Mesothelial cell of epicardium (in vitro differentiated cells): ENCODE results near the gene GID8. TPM values are rescaled to one million over a fixed set of nuclear protein-coding genes. Genes with fewer than 3 reads are reported as not detected.
A peak's percentile ranks its signal among the peaks of the same experiment; 100 is the strongest.

ENCODE experiments used
- DNase-seq, 2 experiments: peaks; one replicate each; pipeline ENCODE4 v3.0.0; 2021; ENCODE audit warnings: low spot score in 2 of 2; ENCODE audit not compliant: unreplicated experiment in 2 of 2
- H3K27ac Mint-ChIP-seq: 2 replicates; pipeline ENCODE4 v1.8.0; 2021; ENCODE audit warnings: mixed read lengths
- H3K27me3 Mint-ChIP-seq: 2 replicates; pipeline ENCODE4 v1.8.0; 2021; ENCODE audit warnings: low read depth, mixed read lengths
- H3K36me3 Mint-ChIP-seq: 2 replicates; pipeline ENCODE4 v1.8.0; 2021; ENCODE audit warnings: mixed read lengths
- H3K4me1 Mint-ChIP-seq: 2 replicates; pipeline ENCODE4 v1.8.0; 2021; ENCODE audit warnings: mixed read lengths
- H3K4me3 Mint-ChIP-seq: 2 replicates; pipeline ENCODE4 v1.8.0; 2021; ENCODE audit warnings: mild to moderate bottlenecking, moderate library complexity, mixed read lengths
- H3K9me3 Mint-ChIP-seq: 2 replicates; pipeline ENCODE4 v1.8.0; 2021; ENCODE audit warnings: mixed read lengths
- total RNA-seq: library from RNA; stranded (reverse); gene quantifications from 3 replicates; pipeline ENCODE4 v1.2.1, GENCODE V29; 2021
- TF ChIP-seq, protein P1 (sequence below): fragments of 200-600 bp; sonication (generic); IDR thresholded peaks from one replicate; pipeline ENCODE4 v1.5.0; 2021; ENCODE audit warnings: antibody characterized with exemption; ENCODE audit not compliant: unreplicated experiment

The GID8 gene
- total RNA-seq, 1 donor from 2014 or later = 57.9 TPM

DNA sequence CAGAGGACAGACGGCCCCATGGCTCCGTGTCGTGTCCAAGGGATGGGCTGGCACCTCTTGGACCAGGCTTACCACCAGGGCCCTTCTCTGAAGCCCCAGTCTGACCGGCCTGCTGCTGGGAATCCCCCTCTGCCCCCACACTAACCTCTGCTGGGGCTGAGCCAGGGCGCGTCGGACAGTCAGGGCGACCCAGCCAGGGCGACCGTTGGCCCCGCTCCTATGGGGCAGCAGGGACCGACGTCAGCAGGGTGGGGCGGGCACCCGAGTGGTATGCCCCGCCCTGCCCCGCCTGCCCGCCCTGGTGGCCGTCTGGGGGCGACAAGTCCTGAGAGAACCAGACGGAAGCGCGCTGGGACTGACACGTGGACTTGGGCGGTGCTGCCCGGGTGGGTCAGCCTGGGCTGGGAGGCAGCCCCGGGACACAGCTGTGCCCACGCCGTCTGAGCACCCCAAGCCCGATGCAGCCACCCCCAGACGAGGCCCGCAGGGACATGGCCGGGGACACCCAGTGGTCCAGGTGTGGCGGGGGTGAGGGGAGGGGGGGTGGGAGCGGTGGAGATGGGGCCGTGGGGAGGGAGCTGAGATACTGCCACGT is 14.5 kb downstream of the GID8 start, which contains the start of gene SLC17A9:
TSS of gene SLC17A9 (plus strand) at position 337 of the 595 bp plus-strand sequence. CDS start at position 459, 122 bp downstream.
- H3K27ac Mint-ChIP-seq = no peak within 1 kb of the TSS
- H3K4me1 Mint-ChIP-seq = peaks cover 12% of the 10 kb centered on the region
- no peak for DNase-seq
- TF ChIP-seq, protein P1, sequence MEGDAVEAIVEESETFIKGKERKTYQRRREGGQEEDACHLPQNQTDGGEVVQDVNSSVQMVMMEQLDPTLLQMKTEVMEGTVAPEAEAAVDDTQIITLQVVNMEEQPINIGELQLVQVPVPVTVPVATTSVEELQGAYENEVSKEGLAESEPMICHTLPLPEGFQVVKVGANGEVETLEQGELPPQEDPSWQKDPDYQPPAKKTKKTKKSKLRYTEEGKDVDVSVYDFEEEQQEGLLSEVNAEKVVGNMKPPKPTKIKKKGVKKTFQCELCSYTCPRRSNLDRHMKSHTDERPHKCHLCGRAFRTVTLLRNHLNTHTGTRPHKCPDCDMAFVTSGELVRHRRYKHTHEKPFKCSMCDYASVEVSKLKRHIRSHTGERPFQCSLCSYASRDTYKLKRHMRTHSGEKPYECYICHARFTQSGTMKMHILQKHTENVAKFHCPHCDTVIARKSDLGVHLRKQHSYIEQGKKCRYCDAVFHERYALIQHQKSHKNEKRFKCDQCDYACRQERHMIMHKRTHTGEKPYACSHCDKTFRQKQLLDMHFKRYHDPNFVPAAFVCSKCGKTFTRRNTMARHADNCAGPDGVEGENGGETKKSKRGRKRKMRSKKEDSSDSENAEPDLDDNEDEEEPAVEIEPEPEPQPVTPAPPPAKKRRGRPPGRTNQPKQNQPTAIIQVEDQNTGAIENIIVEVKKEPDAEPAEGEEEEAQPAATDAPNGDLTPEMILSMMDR = no peak
- H3K27me3 Mint-ChIP-seq = no peaks in the 10 kb centered on the region
- peaks cover 31% of the 10 kb centered on the region for H3K36me3 Mint-ChIP-seq
- H3K4me3 Mint-ChIP-seq = peak within 1 kb of the TSS; percentile 24
- H3K9me3 Mint-ChIP-seq = peaks cover 6% of the 10 kb centered on the region

DNA sequence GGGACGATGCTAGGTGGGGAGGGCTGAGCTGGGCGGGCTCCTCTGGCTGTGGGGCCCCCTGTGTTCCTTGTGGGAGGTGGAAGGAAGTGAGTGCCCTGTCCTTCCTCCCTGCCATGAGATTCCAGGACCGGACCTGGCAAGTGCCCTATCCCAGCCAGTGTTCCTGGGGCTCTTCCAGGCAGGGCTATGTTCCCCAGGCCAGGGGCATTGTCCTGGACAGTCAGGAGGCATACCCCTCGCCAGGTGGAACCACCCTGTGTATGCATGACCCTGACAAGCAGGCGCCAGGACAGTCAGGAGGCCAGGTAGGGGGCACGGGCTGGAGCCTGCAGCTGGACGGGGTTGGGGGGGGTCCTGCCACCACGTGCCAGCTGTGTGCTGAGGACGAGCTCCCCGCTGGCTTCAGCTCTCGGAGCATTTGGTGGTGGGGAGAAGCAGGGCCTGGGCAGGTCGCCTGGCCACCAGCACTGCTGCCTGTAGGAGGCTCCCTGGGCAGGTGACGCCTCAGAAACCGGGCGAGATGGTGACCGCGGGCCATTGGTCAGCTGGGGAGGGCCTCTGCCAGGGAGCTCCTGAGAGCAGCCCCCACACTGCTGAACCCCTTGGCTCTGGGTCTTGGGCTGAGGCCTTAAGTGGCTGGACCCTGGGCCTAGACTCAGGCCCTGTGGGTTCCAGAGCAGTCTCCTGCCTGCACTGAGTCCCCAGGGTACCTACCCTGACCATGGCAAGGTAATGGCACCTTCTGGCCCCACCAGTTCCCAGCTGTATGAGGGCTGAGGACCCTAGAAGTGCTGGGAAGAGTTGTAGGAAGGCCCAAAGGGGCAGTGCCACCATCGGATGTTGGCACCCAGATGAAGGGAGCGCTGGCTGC is 15.3 kb downstream of the GID8 start:
- Mint-ChIP-seq H3K4me3 (peak overlapping the region; percentile 24), H3K9me3 (peaks cover 6% of the 10 kb centered on the region), H3K36me3 (peaks cover 25% of the 10 kb centered on the region), H3K4me1 (peaks cover 12% of the 10 kb centered on the region), H3K27ac (no peak overlapping the region), H3K27me3 (no peaks in the 10 kb centered on the region)
- TF ChIP-seq, protein P1 = no peak
- DNase-seq = no peak

DNA sequence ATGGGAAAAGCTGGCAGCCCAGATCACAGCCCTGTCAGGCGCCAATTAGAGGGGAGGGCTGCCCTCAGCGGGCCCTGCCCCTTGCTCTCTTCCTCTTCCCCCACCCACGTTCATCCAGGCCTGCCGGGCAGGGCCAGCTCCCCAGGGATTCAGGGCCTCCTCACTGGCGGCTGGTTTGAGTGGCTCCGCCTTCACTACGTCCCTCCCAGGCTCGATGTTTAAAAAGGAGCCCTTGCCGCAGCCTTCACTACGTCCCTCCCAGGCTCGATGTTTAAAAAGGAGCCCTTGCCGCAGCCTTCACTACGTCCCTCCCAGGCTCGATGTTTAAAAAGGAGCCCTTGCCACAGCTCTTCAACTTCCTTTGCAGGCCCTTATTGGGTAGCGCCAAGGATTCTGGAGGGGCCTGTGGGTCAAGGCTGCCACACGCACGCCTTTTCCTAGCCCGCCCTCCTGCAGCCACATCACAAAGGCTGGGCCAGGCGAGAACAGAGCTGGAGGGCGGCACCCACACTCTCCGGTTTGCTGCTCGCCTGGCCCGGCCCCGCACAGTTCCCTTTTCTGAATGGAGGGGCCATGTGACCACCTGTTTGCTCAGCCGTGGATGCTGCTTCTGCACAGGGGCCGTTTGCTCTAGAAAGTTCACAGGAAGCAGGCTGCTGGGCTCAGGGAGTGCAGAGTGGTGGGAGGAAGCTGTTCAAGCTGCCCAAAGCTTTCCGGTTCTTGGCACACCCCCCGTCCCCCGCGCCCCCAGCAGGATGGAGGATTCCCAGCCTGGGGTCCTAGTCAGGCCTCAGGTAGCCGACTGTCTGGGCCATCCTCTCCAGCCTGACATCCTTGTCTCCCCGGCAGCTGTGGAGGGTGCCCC is 16.1 kb downstream of the GID8 start:
- TF ChIP-seq, protein P1 = no peak
- Mint-ChIP-seq H3K4me3 (peak overlapping the region; percentile 51), H3K27me3 (no peaks in the 10 kb centered on the region), H3K36me3 (peaks cover 17% of the 10 kb centered on the region), H3K4me1 (peaks cover 12% of the 10 kb centered on the region), H3K27ac (peak overlapping the region; percentile 75), H3K9me3 (peaks cover 2% of the 10 kb centered on the region)
- no peak for DNase-seq

DNA sequence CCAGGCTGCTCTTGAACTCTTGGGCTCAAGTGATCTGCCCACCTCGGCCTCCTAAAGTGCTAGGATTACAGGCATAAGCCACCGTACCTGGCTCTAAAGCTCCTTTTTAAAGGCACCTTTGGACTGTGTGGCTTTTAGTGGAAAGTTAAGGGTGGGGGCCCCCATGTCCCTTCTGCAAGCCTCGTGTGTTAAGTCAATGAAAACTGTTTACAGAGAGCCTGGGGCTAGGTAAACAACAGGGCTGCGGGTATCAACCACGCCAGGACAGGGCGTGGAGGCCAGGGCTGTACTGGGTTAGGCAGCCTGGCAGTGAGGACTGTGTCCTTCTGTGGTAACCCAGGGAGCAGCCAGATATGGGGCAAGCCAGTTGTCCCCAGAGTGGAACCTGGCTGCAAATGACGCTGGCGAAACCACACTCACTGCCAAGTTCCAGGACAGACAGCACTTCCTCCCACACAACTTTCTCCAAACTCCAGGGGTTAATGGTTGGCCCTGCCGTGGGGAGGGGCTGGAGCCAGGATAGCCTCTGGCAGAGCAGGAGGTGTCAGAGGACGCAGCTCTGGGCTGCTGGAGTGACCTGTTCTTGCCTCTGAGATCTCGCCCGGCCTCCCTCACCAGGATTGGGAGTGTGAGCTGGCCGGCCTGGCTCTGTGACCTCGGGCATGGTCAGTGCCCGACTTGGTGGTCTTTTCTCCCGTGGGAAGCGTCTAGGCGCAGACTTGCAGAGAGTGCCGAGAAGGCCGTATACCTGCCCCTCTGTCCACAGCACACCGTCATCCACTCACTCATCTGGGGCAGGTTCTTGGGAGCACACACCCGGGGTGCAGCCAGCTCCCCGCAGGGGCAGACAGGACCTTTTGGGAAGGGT is 17.8 kb downstream of the GID8 start:
- no peak overlapping the region for H3K4me3 Mint-ChIP-seq
- no peaks in the 10 kb centered on the region for H3K27me3 Mint-ChIP-seq
- no peak for DNase-seq
- H3K9me3 Mint-ChIP-seq = no peaks in the 10 kb centered on the region
- H3K4me1 Mint-ChIP-seq = peaks cover 12% of the 10 kb centered on the region
- TF ChIP-seq, protein P1 = no peak
- no peaks in the 10 kb centered on the region for H3K36me3 Mint-ChIP-seq
- no peak overlapping the region for H3K27ac Mint-ChIP-seq
